HCT116 (cell line): ENCODE measurements around the gene LRP1. TPM values are rescaled to one million over a fixed set of nuclear protein-coding genes. Genes with fewer than 3 reads are reported as not detected.

ENCODE experiments used
- ATAC-seq: fragments of 200-7000 bp; cut with Tn5 transposase; 2 replicates; pipeline ENCODE4 v1.9.1; 2020; ENCODE audit warnings: mild to moderate bottlenecking, moderate library complexity
- BruUV-seq: library from RNA; stranded (reverse); fragments of 400-500 nt; replicated peaks from 2 replicates; lab custom pipeline; 2021; lab: Mats Ljungman, UMichigan
- CTCF ChIA-PET: fragments of 300-600 bp; sonication (Branson Sonifier 250); formaldehyde crosslinking; loops from one replicate; lab custom pipeline; 2021; ENCODE audit warnings: antibody characterized with exemption; lab: Charles Lee
- POLR2A ChIA-PET: fragments of 300-600, 350-600 bp; sonication (Branson Sonifier 250); formaldehyde crosslinking; loops from one replicate; lab custom pipeline; 2021; ENCODE audit warnings: antibody characterized with exemption; lab: Charles Lee
- RAD21 ChIA-PET, 2 experiments: fragments of 300-600 bp; sonication (Branson Sonifier 250); formaldehyde crosslinking; loops; one replicate each; lab custom pipeline; 2023; ENCODE audit warnings: low total read pairs in 2 of 2; ENCODE audit not compliant: uncharacterized antibody in 2 of 2, unreplicated experiment in 2 of 2, low non-redundant PET in 1 of 2; lab: Charles Lee
- DNase-seq: peaks from one replicate; pipeline ENCODE4 v3.0.0-alpha.2; 2010; ENCODE audit warnings: low read depth, low spot score
- H2AFZ ChIP-seq: fragments of 200-600 bp; shearing (Covaris generic), sonication (generic); 2 replicates; pipeline ENCODE4 v1.6.1; 2017; ENCODE audit warnings: low read depth, mixed run types, mixed read lengths, antibody characterized with exemption, low read length; ENCODE audit not compliant: poor library complexity, severe bottlenecking
- H3K27ac ChIP-seq: 2 replicates; pipeline ENCODE4 v1.5.1; 2012; ENCODE audit warnings: low read depth, low read length
- H3K27me3 ChIP-seq: fragments of 200-600 bp; sonication (generic); 2 replicates; pipeline ENCODE4 v1.6.1; 2016; ENCODE audit warnings: mixed run types, low read length, mixed read lengths; ENCODE audit not compliant: insufficient read depth
- H3K36me3 ChIP-seq, 2 experiments: fragments of 200-500 bp in 1 of 2; fragments of 200-600 bp in 1 of 2; sonication (Bioruptor generic) in 1 of 2; sonication (generic) in 1 of 2; 2 replicates each; pipeline versions ENCODE4 v1.5.1 to v1.6.1; 2014 to 2016; ENCODE audit warnings: low read length in 2 of 2, inconsistent platforms in 1 of 2, mixed read lengths in 1 of 2, mixed run types in 1 of 2; ENCODE audit not compliant: insufficient read depth in 2 of 2, control insufficient read depth in 1 of 2
- H3K4me1 ChIP-seq, 2 experiments: fragments of 200-600 bp in 1 of 2; sonication (generic) in 1 of 2; 2 replicates each; pipeline versions ENCODE4 v1.5.1 to v1.6.1; 2012 to 2017; ENCODE audit warnings: low read length in 2 of 2, inconsistent platforms in 1 of 2, mild to moderate bottlenecking in 1 of 2, mixed read lengths in 1 of 2, mixed run types in 1 of 2, moderate library complexity in 1 of 2; ENCODE audit not compliant: insufficient read depth in 2 of 2, control insufficient read depth in 1 of 2
- H3K4me2 ChIP-seq: fragments of 200-600 bp; sonication (generic); 2 replicates; pipeline ENCODE4 v1.6.1; 2017; ENCODE audit warnings: mixed run types, low read length, mixed read lengths
- H3K4me3 ChIP-seq, 2 experiments: fragments of 200-600 bp in 1 of 2; sonication (generic) in 1 of 2; replicated peaks in 1 of 2; 2 replicates each; pipeline ENCODE4 v1.5.1; 2011 to 2016; ENCODE audit warnings: low read length in 2 of 2, control low read depth in 1 of 2, low read depth in 1 of 2, mild to moderate bottlenecking in 1 of 2, mixed read lengths in 1 of 2, mixed run types in 1 of 2
- H3K79me2 ChIP-seq: fragments of 200-600 bp; sonication (generic); 2 replicates; pipeline ENCODE4 v1.6.1; 2017; ENCODE audit warnings: mild to moderate bottlenecking, mixed run types, low read length, moderate library complexity, mixed read lengths; ENCODE audit not compliant: insufficient read depth
- H3K9ac ChIP-seq: fragments of 200-600 bp; sonication (generic); 2 replicates; pipeline ENCODE4 v1.6.1; 2016; ENCODE audit warnings: low read length, mixed read lengths
- H3K9me2 ChIP-seq: fragments of 200-600 bp; sonication (generic), shearing (Covaris generic); 2 replicates; pipeline ENCODE4 v1.6.1; 2017; ENCODE audit warnings: mixed run types, mild to moderate bottlenecking, moderate library complexity; ENCODE audit not compliant: insufficient read depth
- H3K9me3 ChIP-seq, 2 experiments: fragments of 200-500 bp in 1 of 2; fragments of 200-600 bp in 1 of 2; sonication (Bioruptor generic) in 1 of 2; sonication (generic) in 1 of 2; 2 replicates each; pipeline ENCODE4 v1.6.1; 2014 to 2017; ENCODE audit warnings: low read length in 2 of 2, mixed read lengths in 2 of 2, inconsistent platforms in 1 of 2, low read depth in 1 of 2, mild to moderate bottlenecking in 1 of 2, mixed run types in 1 of 2, moderate library complexity in 1 of 2; ENCODE audit not compliant: control insufficient read depth in 1 of 2, insufficient read depth in 1 of 2
- H4K20me1 ChIP-seq: fragments of 200-600 bp; sonication (generic), shearing (Covaris generic); 2 replicates; pipeline ENCODE4 v1.6.1; 2017; ENCODE audit warnings: mixed run types, mild to moderate bottlenecking, moderate library complexity; ENCODE audit not compliant: insufficient read depth
- EGR1 ChIP-seq: IDR thresholded peaks from 2 replicates; pipeline ENCODE4 v1.6.1; 2012; ENCODE audit warnings: low read depth
- ELF1 ChIP-seq: IDR thresholded peaks from 2 replicates; pipeline ENCODE4 v1.6.1; 2012; ENCODE audit warnings: low read depth, borderline replicate concordance
- FOSL1 ChIP-seq: IDR thresholded peaks from 2 replicates; pipeline ENCODE4 v1.6.1; 2012; ENCODE audit warnings: low read depth
- POLR2A ChIP-seq: IDR thresholded peaks from 2 replicates; pipeline ENCODE4 v1.7.0; 2011; ENCODE audit warnings: borderline replicate concordance; ENCODE audit not compliant: insufficient read depth, insufficient read length; ENCODE audit errors: extremely low read depth
- intact Hi-C: fragments of 100-400 bp; cut with micrococcal nuclease; formaldehyde crosslinking; loops from 2 replicates; pipeline ENCODE4 v1.10.0; 2022
- total RNA-seq: library from RNA; stranded (reverse); gene quantifications from one replicate; pipeline ENCODE4 v1.2.1, GENCODE V29; 2021; ENCODE audit not compliant: unreplicated experiment

Gene LRP1
- total RNA-seq, 1 experiment from 2014 or later: 12.0 TPM

DNA sequence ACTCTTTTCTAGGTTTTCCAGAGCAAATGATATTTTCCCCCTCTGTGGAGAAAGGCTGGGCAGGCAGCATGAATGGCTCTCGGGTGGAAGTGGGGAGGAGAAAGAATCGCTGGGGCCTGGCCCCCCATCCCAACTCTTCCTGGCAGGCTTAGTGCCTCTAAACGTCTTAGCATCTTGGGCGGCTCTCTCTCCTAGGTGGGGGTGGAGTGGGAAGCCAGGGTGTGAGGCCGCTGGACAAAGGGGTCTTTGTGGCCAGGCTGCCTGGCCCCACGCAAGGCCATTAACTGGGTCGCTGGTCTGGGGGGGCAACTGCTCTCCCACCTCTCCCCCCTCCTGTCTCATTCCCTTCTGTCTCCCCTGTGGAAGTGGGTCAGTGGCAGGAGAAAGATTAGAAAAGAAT is 14.4 kb downstream of the LRP1 start:
- POLR2A ChIA-PET: interaction anchor here (1.1 kb wide), 1 partner anchor 15 kb away, joined by 4 read pairs; the partner anchor contains the start of gene LRP1
- no peak overlapping the region for H3K27ac ChIP-seq
- TF ChIP-seq POLR2A (no peak), ELF1 (no peak), FOSL1 (no peak)
- TF ChIP-seq, all 23 proteins: peak for 0
- no peaks in the 10 kb centered on the region for H4K20me1 ChIP-seq
- DNase-seq: no peak
- no peaks in the 10 kb centered on the region for H3K79me2 ChIP-seq
- ChIA-PET RAD21 (no interaction called here), CTCF (no interaction called here)
- H3K36me3 ChIP-seq: peaks cover 0 to 18% of the 10 kb centered on the region in 2 experiments; a peak in 2 of 4 replicates
- intact Hi-C loops: no loop called here
- H3K27me3 ChIP-seq: no peaks in the 10 kb centered on the region
- H3K4me3 ChIP-seq: no peak overlapping the region
- no TSS peak for BruUV-seq
- no peaks in the 10 kb centered on the region for H3K9me3 ChIP-seq
- no peak overlapping the region for H2AFZ ChIP-seq
- H3K9me2 ChIP-seq: no peaks in the 10 kb centered on the region
- H3K4me1 ChIP-seq: no peaks in the 10 kb centered on the region
- ATAC-seq: no peak
- H3K4me2 ChIP-seq: no peak overlapping the region
- no peak overlapping the region for H3K9ac ChIP-seq

DNA sequence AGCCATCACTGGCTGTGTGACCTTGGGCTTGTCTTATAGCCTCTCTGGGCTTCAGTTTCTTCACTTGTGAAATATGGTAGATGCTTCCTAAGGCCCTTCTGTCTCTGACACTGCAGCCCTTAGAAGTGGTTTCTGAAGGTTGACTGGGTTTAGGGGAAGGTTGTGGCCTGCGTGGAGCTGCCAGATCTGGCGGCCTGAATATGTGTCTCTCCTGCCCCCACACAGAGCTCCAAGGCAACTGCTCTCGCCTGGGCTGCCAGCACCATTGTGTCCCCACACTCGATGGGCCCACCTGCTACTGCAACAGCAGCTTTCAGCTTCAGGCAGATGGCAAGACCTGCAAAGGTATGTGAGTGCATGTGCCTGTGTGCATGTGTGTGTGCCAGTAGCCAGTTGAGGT is 15.2 kb downstream of the LRP1 start:
- Histone ChIP-seq H3K9me3 (no peaks in the 10 kb centered on the region), H3K79me2 (no peaks in the 10 kb centered on the region), H3K4me3 (no peak overlapping the region), H3K27me3 (no peaks in the 10 kb centered on the region), H3K27ac (no peak overlapping the region), H2AFZ (no peak overlapping the region), H3K4me1 (no peaks in the 10 kb centered on the region), H4K20me1 (no peaks in the 10 kb centered on the region), H3K9ac (no peak overlapping the region), H3K4me2 (no peak overlapping the region), H3K9me2 (no peaks in the 10 kb centered on the region), H3K36me3 (peaks cover 0 to 18% of the 10 kb centered on the region in 2 experiments; a peak in 2 of 4 replicates)
- no TSS peak for BruUV-seq
- intact Hi-C loops: no loop called here
- ATAC-seq (no peak), DNase-seq (no peak)
- ChIA-PET RAD21 (no interaction called here), POLR2A (no interaction called here), CTCF (no interaction called here)
- TF ChIP-seq FOSL1 (no peak), EGR1 (no peak)
